Neural cell (in vitro differentiated cells): ENCODE data around the gene NAV1. TPM values are rescaled to one million over a fixed set of nuclear protein-coding genes. Genes with fewer than 3 reads are reported as not detected.

Source experiments
- H2AFZ ChIP-seq: fragments of 200-600, 300-800 bp; sonication (generic), shearing (Covaris generic); 2 replicates; pipeline ENCODE4 v1.6.0; 2014; ENCODE audit warnings: low read depth, mild to moderate bottlenecking, antibody characterized with exemption, low read length, moderate library complexity
- H3F3A ChIP-seq: fragments of 200-600 bp; shearing (Covaris generic); 2 replicates; pipeline ENCODE4 v1.6.1; 2016; ENCODE audit warnings: mild to moderate bottlenecking, moderate library complexity, mixed read lengths, antibody characterized with exemption, low read length; ENCODE audit not compliant: insufficient read depth, poor library complexity, severe bottlenecking
- H3K27ac ChIP-seq: fragments of 200-600, 300-800 bp; sonication (generic), shearing (Covaris generic); 2 replicates; pipeline ENCODE4 v1.5.1; 2014; ENCODE audit warnings: mild to moderate bottlenecking, low read length, moderate library complexity
- H3K27me3 ChIP-seq: fragments of 300-800, 200-600 bp; sonication (generic), shearing (Covaris generic); 2 replicates; pipeline ENCODE4 v1.6.0; 2014; ENCODE audit warnings: mild to moderate bottlenecking, low read depth, low read length, moderate library complexity; ENCODE audit not compliant: insufficient read depth
- H3K36me3 ChIP-seq: fragments of 300-800, 200-600 bp; sonication (generic), shearing (Covaris generic); 2 replicates; pipeline ENCODE4 v1.5.1; 2014; ENCODE audit warnings: mild to moderate bottlenecking, antibody characterized with exemption, low read length, moderate library complexity; ENCODE audit not compliant: insufficient read depth
- H3K4me2 ChIP-seq: fragments of 300-800, 200-600 bp; sonication (generic), shearing (Covaris generic); 2 replicates; pipeline ENCODE4 v1.6.0; 2014; ENCODE audit warnings: mild to moderate bottlenecking, low read length
- H3K4me3 ChIP-seq: fragments of 300-800, 200-600 bp; sonication (generic), shearing (Covaris generic); 2 replicates; pipeline ENCODE4 v1.5.1; 2014; ENCODE audit warnings: mild to moderate bottlenecking, low read length, moderate library complexity
- H3K79me2 ChIP-seq: fragments of 200-600 bp; shearing (Covaris generic); replicated peaks from 2 replicates; pipeline ENCODE4 v1.6.0; 2014; ENCODE audit warnings: mild to moderate bottlenecking, low read length, moderate library complexity; ENCODE audit not compliant: insufficient read depth
- H3K9ac ChIP-seq: fragments of 300-800, 200-600 bp; sonication (generic), shearing (Covaris generic); 2 replicates; pipeline ENCODE4 v1.6.1; 2016; ENCODE audit warnings: mild to moderate bottlenecking, low read length, mixed read lengths
- H3K9me2 ChIP-seq: fragments of 200-600 bp; shearing (Covaris generic); 2 replicates; pipeline ENCODE4 v1.6.1; 2016; ENCODE audit warnings: mild to moderate bottlenecking, low read length, mixed read lengths; ENCODE audit not compliant: insufficient read depth
- H3K9me3 ChIP-seq: fragments of 200-600, 300-800 bp; sonication (generic), shearing (Covaris generic); 2 replicates; pipeline ENCODE4 v1.6.1; 2016; ENCODE audit warnings: mild to moderate bottlenecking, mixed run types, low read length, moderate library complexity, mixed read lengths
- H4K20me1 ChIP-seq: fragments of 200-600 bp; shearing (Covaris generic); 2 replicates; pipeline ENCODE4 v1.6.1; 2016; ENCODE audit warnings: mild to moderate bottlenecking, mixed run types; ENCODE audit not compliant: insufficient read depth
- EP300 ChIP-seq: fragments of 450-650 bp; conservative IDR thresholded peaks from 2 replicates; pipeline ENCODE4 v1.6.1; 2014; ENCODE audit warnings: antibody characterized with exemption, mild to moderate bottlenecking, moderate library complexity; ENCODE audit not compliant: poor library complexity, severe bottlenecking
- EZH2 ChIP-seq: fragments of 200-600, 300-800 bp; shearing (Covaris generic), sonication (generic); IDR thresholded peaks from 2 replicates; pipeline ENCODE4 v1.6.1; 2014; ENCODE audit warnings: antibody characterized with exemption, low read length, borderline replicate concordance, mild to moderate bottlenecking; ENCODE audit not compliant: insufficient read depth, poor library complexity, severe bottlenecking
- MXI1 ChIP-seq: fragments of 450-650 bp; conservative IDR thresholded peaks from 2 replicates; pipeline ENCODE4 v1.6.1; 2014; ENCODE audit warnings: antibody characterized with exemption, mild to moderate bottlenecking; ENCODE audit not compliant: poor library complexity, severe bottlenecking
- POLR2AphosphoS5 ChIP-seq: IDR thresholded peaks from 2 replicates; pipeline ENCODE4 v1.6.1; 2012
- RAD21 ChIP-seq: fragments of 450-650 bp; conservative IDR thresholded peaks from 2 replicates; pipeline ENCODE4 v1.6.1; 2014; ENCODE audit warnings: antibody characterized with exemption, mild to moderate bottlenecking, moderate library complexity
- SMC3 ChIP-seq: fragments of 450-650 bp; conservative IDR thresholded peaks from 2 replicates; pipeline ENCODE4 v1.6.1; 2014; ENCODE audit warnings: antibody characterized with exemption, mild to moderate bottlenecking, moderate library complexity; ENCODE audit not compliant: poor library complexity
- TAF1 ChIP-seq: IDR thresholded peaks from 2 replicates; pipeline ENCODE4 v1.6.1; 2012; ENCODE audit warnings: low read depth
- polyA plus RNA-seq: library from polyadenylated mRNA; depleted of rRNA; stranded (reverse); fragments of >200 nt; gene quantifications from 2 replicates; pipeline ENCODE4 v1.2.3, GENCODE V29; 2014
- TF ChIP-seq, protein P1 (sequence below): IDR thresholded peaks from 2 replicates; pipeline ENCODE4 v1.6.1; 2012; ENCODE audit warnings: borderline replicate concordance
- TF ChIP-seq, protein P2 (sequence below): fragments of 450-650 bp; IDR thresholded peaks from 2 replicates; pipeline ENCODE4 v1.5.1; 2014; ENCODE audit warnings: antibody characterized with exemption, mild to moderate bottlenecking, moderate library complexity; ENCODE audit not compliant: poor library complexity, severe bottlenecking

NAV1 gene
- polyA plus RNA-seq, 1 donor from 2014 or later = 33.2 TPM

DNA sequence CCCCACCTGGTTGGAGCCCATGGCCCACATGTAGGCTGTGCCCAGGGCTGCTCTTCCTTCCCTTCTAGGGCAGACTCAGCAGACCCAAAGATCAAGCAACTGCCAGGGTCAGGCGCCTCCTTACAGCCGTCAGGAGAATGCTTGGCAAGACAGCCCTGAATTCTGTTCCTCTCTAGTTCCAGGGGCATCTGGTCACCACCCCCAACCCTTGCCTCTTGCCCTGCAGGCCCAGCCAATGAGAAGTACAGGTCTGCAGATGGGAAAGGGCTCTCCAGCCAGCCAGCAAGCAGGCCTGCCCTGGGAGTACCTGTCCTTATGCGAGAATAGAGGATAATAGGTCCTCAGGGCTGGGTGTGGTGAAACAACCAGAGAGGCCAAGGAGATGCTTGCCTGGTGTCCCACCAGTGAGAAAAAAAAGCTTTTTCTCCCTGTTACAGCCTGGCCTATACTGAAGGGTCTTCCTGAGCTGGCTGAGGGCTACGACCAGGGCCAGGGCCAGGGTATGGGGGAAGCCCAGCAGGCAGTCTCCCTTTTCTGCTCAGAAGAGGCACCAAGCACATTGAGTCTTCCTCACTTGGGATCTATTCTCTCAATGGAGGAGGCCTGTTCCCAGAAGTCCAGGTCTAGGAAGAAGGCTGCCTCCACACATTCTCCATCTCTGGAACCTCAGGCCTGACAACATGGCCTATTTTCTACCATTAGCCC, 31.4 kb downstream of the NAV1 start:
- H3K27ac ChIP-seq = peak overlapping the region; percentile 77
- no peaks in the 10 kb centered on the region for H3K9me3 ChIP-seq
- peak overlapping the region; percentile 30 for H2AFZ ChIP-seq
- H3K36me3 ChIP-seq = no peaks in the 10 kb centered on the region
- no peaks in the 10 kb centered on the region for H3K79me2 ChIP-seq
- no peak overlapping the region for H3K4me2 ChIP-seq
- no peaks in the 10 kb centered on the region for H3F3A ChIP-seq
- H3K4me3 ChIP-seq = peak overlapping the region; percentile 20
- no peaks in the 10 kb centered on the region for H3K9me2 ChIP-seq
- TF ChIP-seq SMC3 = no peak
- TF ChIP-seq, protein P1, sequence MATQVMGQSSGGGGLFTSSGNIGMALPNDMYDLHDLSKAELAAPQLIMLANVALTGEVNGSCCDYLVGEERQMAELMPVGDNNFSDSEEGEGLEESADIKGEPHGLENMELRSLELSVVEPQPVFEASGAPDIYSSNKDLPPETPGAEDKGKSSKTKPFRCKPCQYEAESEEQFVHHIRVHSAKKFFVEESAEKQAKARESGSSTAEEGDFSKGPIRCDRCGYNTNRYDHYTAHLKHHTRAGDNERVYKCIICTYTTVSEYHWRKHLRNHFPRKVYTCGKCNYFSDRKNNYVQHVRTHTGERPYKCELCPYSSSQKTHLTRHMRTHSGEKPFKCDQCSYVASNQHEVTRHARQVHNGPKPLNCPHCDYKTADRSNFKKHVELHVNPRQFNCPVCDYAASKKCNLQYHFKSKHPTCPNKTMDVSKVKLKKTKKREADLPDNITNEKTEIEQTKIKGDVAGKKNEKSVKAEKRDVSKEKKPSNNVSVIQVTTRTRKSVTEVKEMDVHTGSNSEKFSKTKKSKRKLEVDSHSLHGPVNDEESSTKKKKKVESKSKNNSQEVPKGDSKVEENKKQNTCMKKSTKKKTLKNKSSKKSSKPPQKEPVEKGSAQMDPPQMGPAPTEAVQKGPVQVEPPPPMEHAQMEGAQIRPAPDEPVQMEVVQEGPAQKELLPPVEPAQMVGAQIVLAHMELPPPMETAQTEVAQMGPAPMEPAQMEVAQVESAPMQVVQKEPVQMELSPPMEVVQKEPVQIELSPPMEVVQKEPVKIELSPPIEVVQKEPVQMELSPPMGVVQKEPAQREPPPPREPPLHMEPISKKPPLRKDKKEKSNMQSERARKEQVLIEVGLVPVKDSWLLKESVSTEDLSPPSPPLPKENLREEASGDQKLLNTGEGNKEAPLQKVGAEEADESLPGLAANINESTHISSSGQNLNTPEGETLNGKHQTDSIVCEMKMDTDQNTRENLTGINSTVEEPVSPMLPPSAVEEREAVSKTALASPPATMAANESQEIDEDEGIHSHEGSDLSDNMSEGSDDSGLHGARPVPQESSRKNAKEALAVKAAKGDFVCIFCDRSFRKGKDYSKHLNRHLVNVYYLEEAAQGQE = no peak
- no peaks in the 10 kb centered on the region for H4K20me1 ChIP-seq
- no peaks in the 10 kb centered on the region for H3K27me3 ChIP-seq
- H3K9ac ChIP-seq = no peak overlapping the region

DNA sequence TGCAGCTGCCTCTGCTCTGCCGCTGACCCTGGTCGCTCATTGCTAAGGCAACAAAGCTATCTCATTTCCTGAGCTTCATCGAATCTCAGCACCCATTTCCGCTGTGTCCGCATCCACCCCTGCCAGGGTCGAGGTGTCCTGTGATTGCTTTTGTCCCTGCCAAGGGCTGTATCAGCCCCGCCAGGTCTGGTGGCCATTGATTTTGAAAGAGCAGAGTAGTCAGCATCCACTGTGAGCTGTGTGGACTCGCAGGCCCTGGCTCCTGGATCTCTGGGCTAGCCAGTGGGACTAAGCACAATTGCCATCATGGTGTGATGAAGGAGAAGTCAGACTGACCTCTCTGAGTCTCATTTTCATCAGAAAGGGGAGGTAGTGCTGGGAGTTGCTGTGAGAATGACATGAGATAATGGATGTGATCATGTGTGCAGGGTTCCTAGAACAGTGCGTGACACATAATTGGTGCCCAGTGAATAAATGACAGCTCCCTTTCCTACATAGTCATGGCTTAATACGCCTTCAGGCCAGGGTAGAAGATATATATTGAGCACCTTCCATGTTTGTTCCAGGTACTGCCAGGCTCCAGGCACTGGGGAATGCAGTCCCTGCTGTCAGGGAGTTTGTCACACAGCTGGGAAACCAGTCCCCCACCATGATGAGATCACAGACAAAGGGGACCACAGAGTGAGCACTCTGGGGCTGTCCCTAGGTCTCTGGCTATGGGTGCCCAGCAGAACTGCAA, 32.1 kb downstream of the NAV1 start:
- Histone ChIP-seq H2AFZ (peak overlapping the region; percentile 30), H3K4me2 (peak overlapping the region; percentile 3), H3K9ac (peak overlapping the region; percentile 46), H3K36me3 (no peaks in the 10 kb centered on the region), H3K27me3 (no peaks in the 10 kb centered on the region), H3K79me2 (no peaks in the 10 kb centered on the region), H3K27ac (peak overlapping the region; percentile 77), H3K4me3 (peak overlapping the region; percentile 20), H3K9me3 (no peaks in the 10 kb centered on the region), H3K9me2 (no peaks in the 10 kb centered on the region), H3F3A (no peaks in the 10 kb centered on the region), H4K20me1 (no peaks in the 10 kb centered on the region)
- TF ChIP-seq, protein P2, sequence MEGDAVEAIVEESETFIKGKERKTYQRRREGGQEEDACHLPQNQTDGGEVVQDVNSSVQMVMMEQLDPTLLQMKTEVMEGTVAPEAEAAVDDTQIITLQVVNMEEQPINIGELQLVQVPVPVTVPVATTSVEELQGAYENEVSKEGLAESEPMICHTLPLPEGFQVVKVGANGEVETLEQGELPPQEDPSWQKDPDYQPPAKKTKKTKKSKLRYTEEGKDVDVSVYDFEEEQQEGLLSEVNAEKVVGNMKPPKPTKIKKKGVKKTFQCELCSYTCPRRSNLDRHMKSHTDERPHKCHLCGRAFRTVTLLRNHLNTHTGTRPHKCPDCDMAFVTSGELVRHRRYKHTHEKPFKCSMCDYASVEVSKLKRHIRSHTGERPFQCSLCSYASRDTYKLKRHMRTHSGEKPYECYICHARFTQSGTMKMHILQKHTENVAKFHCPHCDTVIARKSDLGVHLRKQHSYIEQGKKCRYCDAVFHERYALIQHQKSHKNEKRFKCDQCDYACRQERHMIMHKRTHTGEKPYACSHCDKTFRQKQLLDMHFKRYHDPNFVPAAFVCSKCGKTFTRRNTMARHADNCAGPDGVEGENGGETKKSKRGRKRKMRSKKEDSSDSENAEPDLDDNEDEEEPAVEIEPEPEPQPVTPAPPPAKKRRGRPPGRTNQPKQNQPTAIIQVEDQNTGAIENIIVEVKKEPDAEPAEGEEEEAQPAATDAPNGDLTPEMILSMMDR = no peak
- TF ChIP-seq RAD21 = no peak
- TF ChIP-seq POLR2AphosphoS5 = peak; percentile 19
- no peak for TF ChIP-seq EP300
- no peak for TF ChIP-seq TAF1
- no peak for TF ChIP-seq SMC3

DNA sequence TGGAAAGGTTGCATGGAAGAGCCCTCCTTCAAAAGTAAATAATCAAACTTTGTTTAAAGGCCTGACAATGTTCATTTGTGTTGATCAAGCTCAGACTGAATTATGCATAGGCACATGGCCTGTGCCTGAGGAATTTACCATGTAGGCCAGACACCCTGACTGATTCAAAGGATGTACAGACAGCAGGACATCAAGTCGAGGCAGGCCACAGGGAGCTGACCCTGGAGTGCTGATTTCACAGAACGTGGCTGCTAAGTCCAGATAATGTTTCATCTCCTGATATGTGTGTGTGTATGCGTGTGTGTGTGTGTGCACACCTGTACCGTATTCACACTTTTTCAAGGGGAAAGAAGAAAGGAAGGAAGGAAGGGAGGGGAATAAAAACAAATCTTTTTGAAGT, 34.1 kb downstream of the NAV1 start:
- no peak overlapping the region for H3K9ac ChIP-seq
- H3K9me3 ChIP-seq = no peaks in the 10 kb centered on the region
- H3F3A ChIP-seq = no peaks in the 10 kb centered on the region
- no peak overlapping the region for H3K4me3 ChIP-seq
- no peak overlapping the region for H3K4me2 ChIP-seq
- no peaks in the 10 kb centered on the region for H3K36me3 ChIP-seq
- TF ChIP-seq MXI1 (no peak), TAF1 (no peak), EZH2 (no peak), POLR2AphosphoS5 (no peak), EP300 (no peak), SMC3 (no peak), RAD21 (no peak)
- TF ChIP-seq, protein P2 = no peak
- TF ChIP-seq, protein P1 = no peak
- H3K9me2 ChIP-seq = no peaks in the 10 kb centered on the region
- H3K79me2 ChIP-seq = no peaks in the 10 kb centered on the region
- no peak overlapping the region for H3K27ac ChIP-seq
- H2AFZ ChIP-seq = no peak overlapping the region
- no peaks in the 10 kb centered on the region for H4K20me1 ChIP-seq
- H3K27me3 ChIP-seq = no peaks in the 10 kb centered on the region
